Smooth muscle cell (in vitro differentiated cells): Measurements from ENCODE around the gene LGMN. TPM values are rescaled to one million over a fixed set of nuclear protein-coding genes. Genes with fewer than 3 reads are reported as not detected.

Source experiments
- DNase-seq: peaks from one replicate; lab custom pipeline; 2025; ENCODE audit not compliant: unreplicated experiment; lab: John Stamatoyannopoulos, UW
- H2AFZ ChIP-seq: fragments of 200-600 bp; sonication (generic); 2 replicates; pipeline ENCODE4 v1.6.0; 2016; ENCODE audit warnings: antibody characterized with exemption, low read depth, mild to moderate bottlenecking
- H3F3A ChIP-seq: fragments of 200-600 bp; sonication (generic); 2 replicates; pipeline ENCODE4 v1.6.0; 2017; ENCODE audit warnings: antibody characterized with exemption, low read depth
- H3K27ac ChIP-seq: fragments of 200-600 bp; sonication (generic); 2 replicates; pipeline ENCODE4 v1.5.1; 2016; ENCODE audit warnings: low read depth, mild to moderate bottlenecking
- H3K27me3 ChIP-seq: fragments of 200-600 bp; sonication (generic); 2 replicates; pipeline ENCODE4 v1.6.1; 2016; ENCODE audit warnings: low read depth, mild to moderate bottlenecking
- H3K36me3 ChIP-seq: fragments of 200-600 bp; sonication (generic); 2 replicates; pipeline ENCODE4 v1.5.1; 2016; ENCODE audit warnings: low read depth
- H3K4me1 ChIP-seq: fragments of 200-600 bp; sonication (generic); 2 replicates; pipeline ENCODE4 v1.5.1; 2016; ENCODE audit warnings: low read depth
- H3K4me2 ChIP-seq: fragments of 200-600 bp; sonication (generic); 2 replicates; pipeline ENCODE4 v1.6.0; 2016; ENCODE audit warnings: mild to moderate bottlenecking
- H3K4me3 ChIP-seq: fragments of 200-600 bp; sonication (generic); 2 replicates; pipeline ENCODE4 v1.5.1; 2016; ENCODE audit warnings: mild to moderate bottlenecking
- H3K79me2 ChIP-seq: fragments of 200-600 bp; sonication (generic); 2 replicates; pipeline ENCODE4 v1.6.0; 2016; ENCODE audit warnings: low read depth, mild to moderate bottlenecking
- H3K9ac ChIP-seq: fragments of 200-600 bp; sonication (generic); 2 replicates; pipeline ENCODE4 v1.6.0; 2016; ENCODE audit warnings: low read depth
- H3K9me3 ChIP-seq: fragments of 200-600 bp; sonication (generic); replicated peaks from 2 replicates; pipeline ENCODE4 v1.5.1; 2016; ENCODE audit warnings: low read depth
- H4K20me1 ChIP-seq: fragments of 200-600 bp; sonication (generic); 2 replicates; pipeline ENCODE4 v1.6.0; 2016; ENCODE audit warnings: low read depth
- CTCF ChIP-seq: fragments of 200-600 bp; sonication (generic); IDR thresholded peaks from 2 replicates; pipeline ENCODE4 v1.5.1; 2017; ENCODE audit warnings: borderline replicate concordance, mild to moderate bottlenecking, antibody characterized with exemption; ENCODE audit not compliant: insufficient read depth, poor library complexity, severe bottlenecking
- WGBS: methylation state at CpG from one replicate; pipeline ENCODE4 v1.1.7; 2016; ENCODE audit warnings: low lambda C conversion rate; 5-methylcytosine and 5-hydroxymethylcytosine counted together
- polyA plus RNA-seq: library from polyadenylated mRNA; unstranded; fragments of >200 nt; fragmentation: Nextera tagmentation; extraction: Ambion mirVana; gene quantifications from 2 replicates; pipeline ENCODE4 v1.2.1, GENCODE V29; 2016
- total RNA-seq: library from RNA; depleted of rRNA; stranded (reverse); fragments of >200 nt; gene quantifications from 2 replicates; pipeline ENCODE4 v1.2.3, GENCODE V29; 2014

LGMN gene
- total and polyA plus RNA-seq, 2 experiments from 2014 or later: 124 to 133 TPM

- Histone ChIP-seq H3K4me3 (no peak overlapping the region), H3K4me2 (no peak overlapping the region), H3F3A (no peaks in the 10 kb centered on the region), H3K36me3 (no peaks in the 10 kb centered on the region), H3K27me3 (no peaks in the 10 kb centered on the region), H3K9me3 (no peaks in the 10 kb centered on the region), H3K27ac (no peak overlapping the region), H4K20me1 (no peaks in the 10 kb centered on the region), H3K9ac (no peak overlapping the region), H3K4me1 (no peaks in the 10 kb centered on the region), H2AFZ (no peak overlapping the region), H3K79me2 (no peaks in the 10 kb centered on the region)
- TF ChIP-seq CTCF: no peak
- 50% methylated on average over 7 of the region's 7 CpGs for WGBS
- no peak for DNase-seq
These were observed 12.0 kb upstream of the LGMN start for GRCh38 chr14:92760524-92760805.

- Histone ChIP-seq H3K9me3 (no peaks in the 10 kb centered on the region), H3K79me2 (no peaks in the 10 kb centered on the region), H3K27ac (no peak overlapping the region), H4K20me1 (no peaks in the 10 kb centered on the region), H2AFZ (no peak overlapping the region), H3K4me2 (no peak overlapping the region), H3K4me1 (no peaks in the 10 kb centered on the region), H3K4me3 (no peak overlapping the region), H3K9ac (no peak overlapping the region), H3F3A (no peaks in the 10 kb centered on the region), H3K27me3 (no peaks in the 10 kb centered on the region), H3K36me3 (no peaks in the 10 kb centered on the region)
- no peak for DNase-seq
- TF ChIP-seq CTCF: no peak
- WGBS: 72% methylated on average over 12 of the region's 12 CpGs
These were observed 11.5 kb upstream of the LGMN start for GRCh38 chr14:92759679-92760523.

GRCh38 chr14:92759300-92759678, 10.9 kb upstream of the LGMN start:
- DNase-seq: no peak
- Histone ChIP-seq H3K9ac (no peak overlapping the region), H3K36me3 (no peaks in the 10 kb centered on the region), H3F3A (no peaks in the 10 kb centered on the region), H4K20me1 (no peaks in the 10 kb centered on the region), H3K4me1 (no peaks in the 10 kb centered on the region), H3K27ac (no peak overlapping the region), H3K9me3 (no peaks in the 10 kb centered on the region), H3K79me2 (no peaks in the 10 kb centered on the region), H3K4me2 (no peak overlapping the region), H3K4me3 (no peak overlapping the region), H3K27me3 (no peaks in the 10 kb centered on the region), H2AFZ (no peak overlapping the region)
- WGBS: 77% methylated on average over 4 of the region's 4 CpGs
- no peak for TF ChIP-seq CTCF

- no peaks in the 10 kb centered on the region for H3F3A ChIP-seq
- TF ChIP-seq CTCF: no peak
These were observed 8.0 kb upstream of the LGMN start for GRCh38 chr14:92756446-92756845.

More at GRCh38 chr14:92756446-92756845, 8.0 kb upstream of the LGMN start:
- Histone ChIP-seq H3K79me2 (no peaks in the 10 kb centered on the region), H3K4me3 (no peak overlapping the region), H3K36me3 (no peaks in the 10 kb centered on the region), H4K20me1 (no peaks in the 10 kb centered on the region), H3K9me3 (no peaks in the 10 kb centered on the region), H3K9ac (no peak overlapping the region), H3K27me3 (no peaks in the 10 kb centered on the region), H3K4me2 (no peak overlapping the region), H2AFZ (no peak overlapping the region), H3K27ac (no peak overlapping the region), H3K4me1 (peaks cover 7% of the 10 kb centered on the region)
- 92% methylated on average over 4 of the region's 4 CpGs for WGBS
- no peak for DNase-seq
